H1 (cell line): ENCODE measurements around the gene CTNND2. TPM values are rescaled to one million over a fixed set of nuclear protein-coding genes. Genes with fewer than 3 reads are reported as not detected.

Experiments used
- CTCF ChIA-PET: fragments of 300-600 bp; sonication (Branson Sonifier 250); formaldehyde crosslinking; loops from one replicate; lab custom pipeline; 2021; ENCODE audit not compliant: partially characterized antibody; lab: Charles Lee
- POLR2A ChIA-PET: fragments of 300-600 bp; sonication (Branson Sonifier 250); formaldehyde crosslinking; loops from one replicate; lab custom pipeline; 2021; ENCODE audit warnings: inconsistent platforms; ENCODE audit not compliant: partially characterized antibody; lab: Charles Lee
- DNase-seq, 2 experiments: peaks; one replicate each; pipeline versions ENCODE4 v3.0.0 to v3.0.0-alpha.2; 2010 to 2022; ENCODE audit warnings: low spot score in 2 of 2, low read depth in 1 of 2, mixed read lengths in 1 of 2
- FAIRE-seq: peaks from 2 replicates; lab custom pipeline; 2011; peaks lifted over from hg19 to GRCh38; lab: Jason Lieb, UNC
- H2AFZ ChIP-seq: 2 replicates; pipeline ENCODE4 v1.8.1; 2012; ENCODE audit warnings: low read length, inconsistent platforms
- H2AK5ac ChIP-seq: 2 replicates; pipeline ENCODE4 v1.6.1; 2013; ENCODE audit warnings: low read depth, low read length
- H2BK120ac ChIP-seq: replicated peaks from 2 replicates; pipeline ENCODE3; 2013; ENCODE audit warnings: low read depth, low read length, inconsistent platforms
- H2BK12ac ChIP-seq: 2 replicates; pipeline ENCODE4 v1.6.1; 2013; ENCODE audit warnings: low read depth, low read length
- H2BK15ac ChIP-seq: 2 replicates; pipeline ENCODE4 v1.6.1; 2013; ENCODE audit warnings: low read length
- H2BK20ac ChIP-seq: 2 replicates; pipeline ENCODE4 v1.6.1; 2013; ENCODE audit warnings: low read length
- H2BK5ac ChIP-seq: 2 replicates; pipeline ENCODE4 v1.6.1; 2013; ENCODE audit warnings: low read depth, low read length
- H3K14ac ChIP-seq: 2 replicates; pipeline ENCODE4 v1.6.1; 2013; ENCODE audit warnings: inconsistent platforms; ENCODE audit not compliant: insufficient read length
- H3K18ac ChIP-seq: 2 replicates; pipeline ENCODE4 v1.6.1; 2013; ENCODE audit warnings: low read length; ENCODE audit errors: extremely low read depth
- H3K23ac ChIP-seq: 2 replicates; pipeline ENCODE4 v1.6.1; 2013; ENCODE audit warnings: inconsistent platforms; ENCODE audit not compliant: insufficient read length
- H3K23me2 ChIP-seq: 2 replicates; pipeline ENCODE4 v1.6.1; 2013; ENCODE audit warnings: low read depth, low read length
- H3K27ac ChIP-seq: 2 replicates; pipeline ENCODE4 v1.6.1; 2011; ENCODE audit warnings: low read depth, low read length, inconsistent platforms
- H3K27me3 ChIP-seq, 4 experiments: replicated peaks in 1 of 4; 1 replicate in 1 of 4; 2 replicates in 3 of 4; pipeline versions ENCODE4 v1.6.1 to v1.8.1; 2011 to 2013; ENCODE audit warnings: low read length in 3 of 4, mild to moderate bottlenecking in 3 of 4, inconsistent platforms in 2 of 4, mixed read lengths in 2 of 4, moderate library complexity in 1 of 4; ENCODE audit not compliant: control insufficient read depth in 3 of 4, insufficient read depth in 3 of 4; ENCODE audit errors: extremely low read depth in 1 of 4
- H3K36me3 ChIP-seq, 4 experiments: 2 replicates each; pipeline versions ENCODE4 v1.6.1 to v1.8.1; 2011 to 2013; ENCODE audit warnings: mild to moderate bottlenecking in 4 of 4, low read length in 3 of 4, moderate library complexity in 2 of 4, control low read depth in 1 of 4, inconsistent platforms in 1 of 4; ENCODE audit not compliant: insufficient read depth in 4 of 4, control insufficient read depth in 2 of 4
- H3K4ac ChIP-seq: replicated peaks from 2 replicates; pipeline ENCODE3; 2013; ENCODE audit warnings: low read length, low read depth, mixed read lengths, inconsistent platforms; ENCODE audit not compliant: insufficient read length
- H3K4me1 ChIP-seq, 4 experiments: replicated peaks in 1 of 4; 1 replicate in 1 of 4; 2 replicates in 3 of 4; pipeline versions ENCODE4 v1.6.1 to v1.8.1; 2011 to 2013; ENCODE audit warnings: low read length in 3 of 4, inconsistent platforms in 2 of 4, mixed read lengths in 1 of 4; ENCODE audit not compliant: insufficient read depth in 4 of 4, control insufficient read depth in 3 of 4
- H3K4me2 ChIP-seq, 2 experiments: 2 replicates each; pipeline versions ENCODE4 v1.6.1 to v1.8.1; 2011 to 2013; ENCODE audit warnings: low read depth in 2 of 2, low read length in 2 of 2, control low read depth in 1 of 2, inconsistent platforms in 1 of 2, mild to moderate bottlenecking in 1 of 2; ENCODE audit not compliant: insufficient read depth in 1 of 2
- H3K4me3 ChIP-seq, 4 experiments: fragments of 200-600, 300-600 bp in 1 of 4; sonication (generic), shearing (Covaris generic), sonication (Bioruptor Twin) in 1 of 4; 2 replicates each; pipeline versions ENCODE4 v1.5.1 to v1.8.1; 2011 to 2016; ENCODE audit warnings: low read length in 4 of 4, low read depth in 3 of 4, control low read depth in 2 of 4, inconsistent platforms in 2 of 4, mild to moderate bottlenecking in 2 of 4, mixed read lengths in 1 of 4, moderate library complexity in 1 of 4; ENCODE audit not compliant: insufficient read depth in 2 of 4; ENCODE audit errors: extremely low read depth in 1 of 4
- H3K56ac ChIP-seq: replicated peaks from 2 replicates; pipeline ENCODE3; 2013; ENCODE audit warnings: low read depth, mild to moderate bottlenecking, mixed read lengths, low read length, inconsistent platforms; ENCODE audit not compliant: insufficient read length
- H3K79me1 ChIP-seq: 2 replicates; pipeline ENCODE4 v1.6.1; 2013; ENCODE audit warnings: low read depth, low read length, control low read depth
- H3K79me2 ChIP-seq, 2 experiments: 2 replicates each; pipeline versions ENCODE4 v1.6.1 to v1.8.1; 2012 to 2013; ENCODE audit warnings: low read length in 2 of 2, mild to moderate bottlenecking in 2 of 2, inconsistent platforms in 1 of 2; ENCODE audit not compliant: insufficient read depth in 2 of 2, control insufficient read depth in 1 of 2
- H3K9ac ChIP-seq, 4 experiments: replicated peaks in 1 of 4; 1 replicate in 1 of 4; 2 replicates in 3 of 4; pipeline versions ENCODE4 v1.6.1 to v1.8.1; 2011 to 2013; ENCODE audit warnings: low read depth in 3 of 4, low read length in 3 of 4, control low read depth in 2 of 4, mild to moderate bottlenecking in 2 of 4, moderate library complexity in 2 of 4, inconsistent platforms in 1 of 4; ENCODE audit errors: extremely low read depth in 1 of 4
- H3K9me3 ChIP-seq, 2 experiments: 2 replicates each; pipeline versions ENCODE4 v1.6.1 to v1.8.1; 2012 to 2013; ENCODE audit warnings: mild to moderate bottlenecking in 2 of 2, moderate library complexity in 2 of 2, control low read depth in 1 of 2, inconsistent platforms in 1 of 2, low read depth in 1 of 2, low read length in 1 of 2, mixed read lengths in 1 of 2; ENCODE audit not compliant: insufficient read depth in 2 of 2
- H4K20me1 ChIP-seq, 2 experiments: replicated peaks in 1 of 2; 2 replicates each; pipeline versions ENCODE3 to v1.8.1; 2011 to 2013; ENCODE audit warnings: inconsistent platforms in 2 of 2, low read length in 2 of 2, mild to moderate bottlenecking in 1 of 2; ENCODE audit not compliant: insufficient read depth in 2 of 2, control insufficient read depth in 1 of 2
- H4K5ac ChIP-seq: 2 replicates; pipeline ENCODE4 v1.6.1; 2013; ENCODE audit warnings: low read length, low read depth, mixed read lengths, inconsistent platforms; ENCODE audit not compliant: insufficient read length
- H4K8ac ChIP-seq: 2 replicates; pipeline ENCODE4 v1.8.0; 2013; ENCODE audit warnings: mild to moderate bottlenecking, moderate library complexity, low read length, inconsistent platforms; ENCODE audit not compliant: insufficient read depth; ENCODE audit errors: extremely low read depth
- H4K91ac ChIP-seq: replicated peaks from 2 replicates; pipeline ENCODE3; 2013; ENCODE audit warnings: low read length, mixed read lengths, inconsistent platforms; ENCODE audit not compliant: insufficient read length
- CHD1 ChIP-seq: IDR thresholded peaks from 2 replicates; pipeline ENCODE4 v1.6.1; 2012; ENCODE audit warnings: low read depth, low read length, improper control_type of control experiment
- EP300 ChIP-seq, 2 experiments: IDR thresholded peaks; 1 replicate in 1 of 2; 2 replicates in 1 of 2; pipeline ENCODE4 v1.6.1; 2011 to 2012; ENCODE audit warnings: low read depth in 2 of 2, low read length in 2 of 2, mild to moderate bottlenecking in 2 of 2, borderline replicate concordance in 1 of 2, inconsistent platforms in 1 of 2, moderate library complexity in 1 of 2
- WGBS, 2 experiments: shearing (Covaris generic) in 1 of 2; methylation state at CpG; one replicate each; pipeline versions ENCODE4 v1.1.6 to v1.1.7; 2013 to 2015; ENCODE audit warnings: low lambda C conversion rate in 2 of 2, mixed read lengths in 2 of 2, inconsistent platforms in 1 of 2, low coverage in 1 of 2, missing lambda C conversion rate in 1 of 2; ENCODE audit not compliant: insufficient replicate concordance in 2 of 2, insufficient coverage in 1 of 2, insufficient read length in 1 of 2; ENCODE audit errors: extremely low coverage in 1 of 2, missing lambda C conversion rate in 1 of 2; 5-methylcytosine and 5-hydroxymethylcytosine counted together
- polyA plus RNA-seq, 7 experiments: library from polyadenylated mRNA; depleted of rRNA in 3 of 7; stranded (reverse) in 5 of 7; unstranded in 2 of 7; fragments of >200 nt in 5 of 7; fragments of 200-250 nt in 2 of 7; gene quantifications; 1 replicate in 5 of 7; 2 replicates in 1 of 7; 4 replicates in 1 of 7; pipeline versions ENCODE4 v1.2.1 to v1.2.3, GENCODE V29; 2011 to 2013; ENCODE audit warnings: missing spikeins in 2 of 7, mixed read lengths in 2 of 7
- total RNA-seq: library from RNA; stranded (reverse); fragmentation: NEBNext Ultra II Directional; extraction: Animal tissue kit (Norgen Biotek cat#: 25700); gene quantifications from 2 replicates; pipeline ENCODE4 v1.2.1, GENCODE V29; 2021

Gene CTNND2
- total and polyA plus RNA-seq, 2 of the 8 experiments (the other 6 are each of a cell fraction or from before 2014, with no cell fraction given): 7.4 to 14.2 TPM

GRCh38 chr5:10934783-10935355 lies 969.4 kb downstream of the CTNND2 start:
- Histone ChIP-seq H3K4me1 (peaks cover 0 to 9% (median 1%) of the 10 kb centered on the region in 4 experiments; a peak in 3 of 7 replicates), H3K36me3 (no peaks in the 10 kb centered on the region), H3K4me2 (no peak overlapping the region), H3K23me2 (no peaks in the 10 kb centered on the region), H3K9ac (no peak overlapping the region), H3K56ac (no peak overlapping the region), H4K20me1 (no peaks in the 10 kb centered on the region), H2AK5ac (no peak overlapping the region), H2BK120ac (no peak overlapping the region), H3K23ac (no peak overlapping the region), H2BK12ac (no peak overlapping the region), H2BK20ac (no peak overlapping the region), H3K79me2 (no peaks in the 10 kb centered on the region), H2BK5ac (no peak overlapping the region), H3K79me1 (no peaks in the 10 kb centered on the region), H3K18ac (no peak overlapping the region), H3K9me3 (no peaks in the 10 kb centered on the region), H2AFZ (no peak overlapping the region), H3K14ac (no peak overlapping the region), H3K27me3 (no peaks in the 10 kb centered on the region), H3K4ac (no peak overlapping the region), H4K5ac (no peak overlapping the region), H2BK15ac (no peak overlapping the region), H3K4me3 (no peak overlapping the region), H4K8ac (no peak overlapping the region), H4K91ac (no peak overlapping the region), H3K27ac (no peak overlapping the region)
- DNase-seq (no peak), FAIRE-seq (no peak)
- WGBS, 2 experiments: 88% methylated on average over 7 of the region's 7 CpGs; no CpG with 5 or more reads in 1 of the 2 experiments
- ChIA-PET CTCF (interaction anchor here (0.7 to 1.5 kb wide), 5 partner anchors 35 to 279 kb away, joined by 3 to 5 read pairs (median 4); no protein-coding TSS in a partner anchor), POLR2A (interaction anchor here (0.7 to 1.4 kb wide), 2 partner anchors 11 to 27 kb away, joined by 3 read pairs; no protein-coding TSS in a partner anchor)
- TF ChIP-seq EP300 (IDR thresholded peaks at IDR 0.05; ENCODE audit: borderline replicate concordance in 1 of 2, low read depth in 2 of 2, low read length in 2 of 2) (no peak), CHD1 (no peak)
